RWPE2 (cell line): Measurements from ENCODE around the gene XRCC2.
"Not testable (repeated sequence)": the region's sequence is repeated elsewhere in the genome, so short reads cannot be mapped to it uniquely, and the experiment has no call there.

Experiments used
- ATAC-seq: fragments of 200-7000 bp; cut with Tn5 transposase; 3 replicates; pipeline ENCODE4 v1.9.1; 2021; ENCODE audit warnings: low read depth
- DNase-seq: peaks from one replicate; pipeline ENCODE4 v3.0.0-alpha.2; 2020; ENCODE audit warnings: low spot score
- H3K27ac ChIP-seq: fragments of 450-650 bp; 2 replicates; pipeline ENCODE4 v1.5.1; 2017; ENCODE audit warnings: mild to moderate bottlenecking; ENCODE audit not compliant: poor library complexity, severe bottlenecking
- H3K27me3 ChIP-seq: fragments of 250-450 bp; sonication (Bioruptor Pico); 2 replicates; pipeline ENCODE4 v1.5.1; 2021; ENCODE audit warnings: mild to moderate bottlenecking, moderate library complexity; ENCODE audit not compliant: insufficient read depth, poor library complexity, severe bottlenecking
- H3K36me3 ChIP-seq: fragments of 250-450 bp; sonication (Bioruptor Pico); 2 replicates; pipeline ENCODE4 v1.5.1; 2020; ENCODE audit warnings: low read depth, mild to moderate bottlenecking, moderate library complexity
- H3K4me1 ChIP-seq: fragments of 250-450 bp; sonication (Bioruptor Pico); 2 replicates; pipeline ENCODE4 v1.5.1; 2021; ENCODE audit warnings: mild to moderate bottlenecking, moderate library complexity; ENCODE audit not compliant: insufficient read depth, poor library complexity, severe bottlenecking
- H3K4me3 ChIP-seq: fragments of 250-450 bp; sonication (Bioruptor Pico); 2 replicates; pipeline ENCODE4 v1.5.1; 2021; ENCODE audit warnings: mild to moderate bottlenecking, moderate library complexity; ENCODE audit not compliant: severe bottlenecking
- H3K9me3 ChIP-seq: fragments of 250-450 bp; sonication (Bioruptor Pico); 2 replicates; pipeline ENCODE4 v1.5.1; 2021; ENCODE audit warnings: mild to moderate bottlenecking, moderate library complexity; ENCODE audit not compliant: severe bottlenecking
- CTCF ChIP-seq: fragments of 450-650 bp; IDR thresholded peaks from one replicate; pipeline ENCODE4 v1.5.1; 2017; ENCODE audit warnings: mild to moderate bottlenecking, moderate library complexity; ENCODE audit not compliant: poor library complexity, severe bottlenecking

XRCC2 gene

GRCh38 chr7:152709287-152710152 lies 33.6 kb upstream of the XRCC2 start:
- Histone ChIP-seq H3K4me1 (no peaks in the 10 kb centered on the region), H3K27me3 (no peaks in the 10 kb centered on the region), H3K27ac (no peak overlapping the region), H3K4me3 (no peak overlapping the region), H3K9me3 (peaks cover 5% of the 10 kb centered on the region), H3K36me3 (no peaks in the 10 kb centered on the region)
- DNase-seq: no peak
- ATAC-seq: no peak
- TF ChIP-seq CTCF: no peak

DNA sequence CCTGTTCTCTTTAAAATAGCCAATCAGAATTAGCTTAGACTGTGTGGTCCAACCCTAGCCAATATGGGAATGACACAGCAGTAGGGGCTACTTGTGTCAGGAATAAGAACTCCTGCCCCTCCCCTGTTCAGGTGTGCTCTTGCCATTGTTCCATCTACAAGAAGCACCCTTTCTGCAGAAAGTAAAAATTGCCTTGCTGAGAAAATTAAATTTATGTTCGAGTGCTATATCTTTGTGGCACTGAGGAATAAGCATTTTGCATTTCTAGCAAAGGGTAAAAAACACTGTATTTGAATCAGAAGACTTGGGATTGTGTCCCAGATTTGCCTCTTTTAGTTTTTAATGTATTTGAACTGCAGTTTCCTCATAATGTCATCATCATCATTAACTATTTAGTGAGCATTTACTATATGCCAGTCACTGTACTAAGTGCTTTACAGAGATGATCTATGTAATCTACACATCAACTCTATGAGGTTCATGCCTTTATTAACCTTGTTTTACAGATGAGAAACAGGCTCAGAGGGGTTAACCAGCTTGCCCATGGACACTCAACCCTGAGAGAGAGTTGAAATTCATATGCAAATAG lies 28.9 kb upstream of the XRCC2 start:
- Histone ChIP-seq H3K27me3 (no peaks in the 10 kb centered on the region), H3K9me3 (peaks cover 8% of the 10 kb centered on the region), H3K27ac (no peak overlapping the region), H3K36me3 (no peaks in the 10 kb centered on the region), H3K4me1 (no peaks in the 10 kb centered on the region), H3K4me3 (no peak overlapping the region)
- ATAC-seq (no peak), DNase-seq (no peak)
- TF ChIP-seq CTCF: no peak

DNA sequence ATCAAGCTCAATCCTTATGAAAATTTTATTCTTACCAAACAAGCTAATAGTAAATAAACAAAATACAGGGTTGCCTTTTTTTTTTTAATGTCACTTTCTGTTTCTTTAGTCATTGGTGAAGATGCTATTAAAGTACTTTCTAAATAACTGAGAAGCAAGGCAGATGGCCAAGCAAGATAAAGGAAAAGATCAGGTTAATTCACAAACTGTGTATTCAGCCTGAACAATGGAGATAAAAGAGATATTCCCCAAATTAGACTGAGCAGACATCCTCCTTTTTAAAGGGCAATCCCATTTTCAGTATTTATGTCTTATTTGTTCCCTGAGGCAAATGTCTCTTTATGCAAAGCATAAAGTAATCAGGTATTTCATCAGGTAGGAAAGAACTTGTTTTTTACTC lies 23.1 kb upstream of the XRCC2 start:
- no peak for DNase-seq
- no peak overlapping the region for H3K27ac ChIP-seq
- no peaks in the 10 kb centered on the region for H3K4me1 ChIP-seq
- ATAC-seq: no peak
- H3K9me3 ChIP-seq: peaks cover 3% of the 10 kb centered on the region
- TF ChIP-seq CTCF: no peak
- no peaks in the 10 kb centered on the region for H3K36me3 ChIP-seq
- H3K27me3 ChIP-seq: no peaks in the 10 kb centered on the region
- no peak overlapping the region for H3K4me3 ChIP-seq

- H3K4me1 ChIP-seq, H3K27me3 ChIP-seq, H3K4me3 ChIP-seq, H3K27ac ChIP-seq, H3K36me3 ChIP-seq, ATAC-seq, H3K9me3 ChIP-seq, DNase-seq: not testable (repeated sequence)
Measured at GRCh38 chr7:152697268-152697974, 21.5 kb upstream of the XRCC2 start.

DNA sequence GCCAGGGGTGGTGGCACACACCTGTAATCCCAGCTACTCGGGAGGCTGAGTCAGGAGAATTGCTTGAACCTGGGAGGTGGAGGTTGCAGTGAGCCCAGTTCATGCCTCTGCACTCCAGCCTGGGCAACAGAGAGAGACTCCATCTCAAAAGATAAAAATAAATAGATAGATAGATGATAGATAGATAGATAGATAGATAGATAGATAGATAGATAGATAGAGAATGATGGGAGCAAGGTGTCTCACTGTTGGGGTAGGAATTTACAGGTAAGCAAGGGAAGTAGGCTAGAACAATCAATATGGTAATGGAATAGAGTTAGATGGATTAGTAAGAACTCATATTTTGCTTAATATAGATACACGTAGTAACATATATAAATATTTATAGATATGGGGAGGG lies 16.3 kb upstream of the XRCC2 start:
- not testable (repeated sequence) for H3K9me3 ChIP-seq, H3K4me1 ChIP-seq, H3K36me3 ChIP-seq, DNase-seq, H3K27me3 ChIP-seq, H3K4me3 ChIP-seq, H3K27ac ChIP-seq, ATAC-seq
